Measurements from ENCODE around the gene ERICH6B. TPM values are rescaled to one million over a fixed set of nuclear protein-coding genes. Genes with fewer than 3 reads are reported as not detected.

The ERICH6B gene
- total and polyA plus RNA-seq, 2 of the 13 experiments (the other 11 are each of a cell fraction or from before 2014, with no cell fraction given): not detected

DNA sequence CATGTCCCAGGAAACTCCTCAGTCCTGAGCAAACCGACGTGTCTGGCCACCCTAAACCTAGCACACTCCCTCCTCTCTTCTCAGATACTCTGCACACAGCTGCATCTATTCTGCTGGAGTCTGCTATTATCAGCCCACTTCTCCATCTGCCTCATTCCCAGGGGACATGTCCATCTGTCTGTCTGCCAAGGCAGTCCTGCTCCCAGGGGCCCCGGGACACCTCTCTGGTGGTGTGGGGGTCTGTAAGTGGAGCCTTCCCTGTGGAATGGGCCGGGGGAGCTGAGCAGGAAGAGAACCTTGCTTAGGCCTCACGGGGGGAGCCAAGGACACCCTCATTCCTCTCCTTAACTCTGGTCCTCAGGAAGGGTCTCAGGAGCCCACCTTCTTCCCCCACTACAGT, 72.7 kb downstream of the ERICH6B start:
- no peak overlapping the region for H3K4me2 ChIP-seq (ENCODE audit: low read depth, low read length)
- 46% methylated on average over 4 of the region's 5 CpGs for WGBS (ENCODE audit: low lambda C conversion rate)
- H3K4me3 ChIP-seq (replicated peaks in 1 of 3; ENCODE audit: insufficient read depth in 1 of 3, low read depth in 2 of 3, low read length in 3 of 3): no peak overlapping the region
- FAIRE-seq (no peak), DNase-seq (ENCODE audit: low spot score) (no peak), ATAC-seq (no peak)
- no peaks in the 10 kb centered on the region for H4K20me1 ChIP-seq (ENCODE audit: insufficient read depth, low read length)
- ChIA-PET CTCF (ENCODE audit: low intra/inter-chr PET ratio, low total read pairs) (no interaction called here), POLR2A (no interaction called here)
- H3K9ac ChIP-seq (ENCODE audit: insufficient read depth, low read depth, low read length): no peak overlapping the region
- BruUV-seq (replicated peaks): no TSS peak
- in situ Hi-C loops (cut with HindIII; ENCODE audit: extremely low pct_ligation_motif_present, low pct_unique_long_range_greater_than_20kb): no loop called here
- H3K4me1 ChIP-seq (ENCODE audit: insufficient read depth, low read length): peaks cover 12% of the 10 kb centered on the region
- no peak overlapping the region for H2AFZ ChIP-seq (ENCODE audit: low read length)
- H3K36me3 ChIP-seq (replicated peaks in 1 of 2; ENCODE audit: control insufficient read depth in 1 of 2, insufficient read depth in 2 of 2, low read length in 2 of 2): no peaks in the 10 kb centered on the region
- intact Hi-C loops (cut with micrococcal nuclease; ENCODE audit: unreplicated experiment): no loop called here
- H3K9me3 ChIP-seq (ENCODE audit: low read length): no peaks in the 10 kb centered on the region
- H3K79me2 ChIP-seq (ENCODE audit: insufficient read depth, low read length): no peaks in the 10 kb centered on the region
- TF ChIP-seq ZNF430 (CRISPR knock-in tag; IDR thresholded peaks at IDR 0.05): no peak
- TF ChIP-seq, protein P1, sequence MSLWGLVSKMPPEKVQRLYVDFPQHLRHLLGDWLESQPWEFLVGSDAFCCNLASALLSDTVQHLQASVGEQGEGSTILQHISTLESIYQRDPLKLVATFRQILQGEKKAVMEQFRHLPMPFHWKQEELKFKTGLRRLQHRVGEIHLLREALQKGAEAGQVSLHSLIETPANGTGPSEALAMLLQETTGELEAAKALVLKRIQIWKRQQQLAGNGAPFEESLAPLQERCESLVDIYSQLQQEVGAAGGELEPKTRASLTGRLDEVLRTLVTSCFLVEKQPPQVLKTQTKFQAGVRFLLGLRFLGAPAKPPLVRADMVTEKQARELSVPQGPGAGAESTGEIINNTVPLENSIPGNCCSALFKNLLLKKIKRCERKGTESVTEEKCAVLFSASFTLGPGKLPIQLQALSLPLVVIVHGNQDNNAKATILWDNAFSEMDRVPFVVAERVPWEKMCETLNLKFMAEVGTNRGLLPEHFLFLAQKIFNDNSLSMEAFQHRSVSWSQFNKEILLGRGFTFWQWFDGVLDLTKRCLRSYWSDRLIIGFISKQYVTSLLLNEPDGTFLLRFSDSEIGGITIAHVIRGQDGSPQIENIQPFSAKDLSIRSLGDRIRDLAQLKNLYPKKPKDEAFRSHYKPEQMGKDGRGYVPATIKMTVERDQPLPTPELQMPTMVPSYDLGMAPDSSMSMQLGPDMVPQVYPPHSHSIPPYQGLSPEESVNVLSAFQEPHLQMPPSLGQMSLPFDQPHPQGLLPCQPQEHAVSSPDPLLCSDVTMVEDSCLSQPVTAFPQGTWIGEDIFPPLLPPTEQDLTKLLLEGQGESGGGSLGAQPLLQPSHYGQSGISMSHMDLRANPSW (CRISPR knock-in tag; IDR thresholded peaks at IDR 0.05; ENCODE audit: borderline replicate concordance): no peak
- TF ChIP-seq RARG (CRISPR knock-in tag; IDR thresholded peaks at IDR 0.05; ENCODE audit: low read depth): no peak
- TF ChIP-seq, protein P2, sequence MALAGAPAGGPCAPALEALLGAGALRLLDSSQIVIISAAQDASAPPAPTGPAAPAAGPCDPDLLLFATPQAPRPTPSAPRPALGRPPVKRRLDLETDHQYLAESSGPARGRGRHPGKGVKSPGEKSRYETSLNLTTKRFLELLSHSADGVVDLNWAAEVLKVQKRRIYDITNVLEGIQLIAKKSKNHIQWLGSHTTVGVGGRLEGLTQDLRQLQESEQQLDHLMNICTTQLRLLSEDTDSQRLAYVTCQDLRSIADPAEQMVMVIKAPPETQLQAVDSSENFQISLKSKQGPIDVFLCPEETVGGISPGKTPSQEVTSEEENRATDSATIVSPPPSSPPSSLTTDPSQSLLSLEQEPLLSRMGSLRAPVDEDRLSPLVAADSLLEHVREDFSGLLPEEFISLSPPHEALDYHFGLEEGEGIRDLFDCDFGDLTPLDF (CRISPR knock-in tag; IDR thresholded peaks at IDR 0.05): no peak
- TF ChIP-seq HDAC1 (CRISPR knock-in tag; IDR thresholded peaks at IDR 0.05): no peak
- TF ChIP-seq REXO4 (CRISPR knock-in tag; IDR thresholded peaks at IDR 0.05; ENCODE audit: borderline replicate concordance): no peak
- TF ChIP-seq ZBTB1 (CRISPR knock-in tag; IDR thresholded peaks at IDR 0.05; ENCODE audit: borderline replicate concordance): no peak
- no peak for TF ChIP-seq PHF21A (CRISPR knock-in tag; IDR thresholded peaks at IDR 0.05)
- no peak for TF ChIP-seq ZNF841 (CRISPR knock-in tag; IDR thresholded peaks at IDR 0.05; ENCODE audit: borderline replicate concordance)
- TF ChIP-seq, protein P3, sequence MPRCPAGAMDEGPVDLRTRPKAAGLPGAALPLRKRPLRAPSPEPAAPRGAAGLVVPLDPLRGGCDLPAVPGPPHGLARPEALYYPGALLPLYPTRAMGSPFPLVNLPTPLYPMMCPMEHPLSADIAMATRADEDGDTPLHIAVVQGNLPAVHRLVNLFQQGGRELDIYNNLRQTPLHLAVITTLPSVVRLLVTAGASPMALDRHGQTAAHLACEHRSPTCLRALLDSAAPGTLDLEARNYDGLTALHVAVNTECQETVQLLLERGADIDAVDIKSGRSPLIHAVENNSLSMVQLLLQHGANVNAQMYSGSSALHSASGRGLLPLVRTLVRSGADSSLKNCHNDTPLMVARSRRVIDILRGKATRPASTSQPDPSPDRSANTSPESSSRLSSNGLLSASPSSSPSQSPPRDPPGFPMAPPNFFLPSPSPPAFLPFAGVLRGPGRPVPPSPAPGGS (CRISPR knock-in tag; IDR thresholded peaks at IDR 0.05): no peak
- TF ChIP-seq ZNF598 (CRISPR knock-in tag; IDR thresholded peaks at IDR 0.05; ENCODE audit: borderline replicate concordance): no peak
- no peak for TF ChIP-seq HMGA1 (CRISPR knock-in tag; conservative IDR thresholded peaks at IDR 0.05)
- TF ChIP-seq, protein P4, sequence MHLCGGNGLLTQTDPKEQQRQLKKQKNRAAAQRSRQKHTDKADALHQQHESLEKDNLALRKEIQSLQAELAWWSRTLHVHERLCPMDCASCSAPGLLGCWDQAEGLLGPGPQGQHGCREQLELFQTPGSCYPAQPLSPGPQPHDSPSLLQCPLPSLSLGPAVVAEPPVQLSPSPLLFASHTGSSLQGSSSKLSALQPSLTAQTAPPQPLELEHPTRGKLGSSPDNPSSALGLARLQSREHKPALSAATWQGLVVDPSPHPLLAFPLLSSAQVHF (CRISPR knock-in tag; IDR thresholded peaks at IDR 0.05): no peak
- H3K27ac ChIP-seq (ENCODE audit: extremely low read length, insufficient read depth, low read length): no peak overlapping the region
- no peaks in the 10 kb centered on the region for H3K27me3 ChIP-seq (ENCODE audit: control insufficient read depth in 1 of 2, insufficient read depth in 2 of 2, low read length in 2 of 2)
